Stimulated activated CD8-positive, alpha-beta memory T cell treated with anti-CD3 and anti-CD28 coated beads, Interleukin-4, amount 100 ng/mL, for 48 hours (primary cell): Measurements from ENCODE around the gene SIK3.

Source experiments
- DNase-seq: peaks from one replicate; pipeline ENCODE4 v3.0.0-alpha.2; 2020

SIK3 gene

DNA sequence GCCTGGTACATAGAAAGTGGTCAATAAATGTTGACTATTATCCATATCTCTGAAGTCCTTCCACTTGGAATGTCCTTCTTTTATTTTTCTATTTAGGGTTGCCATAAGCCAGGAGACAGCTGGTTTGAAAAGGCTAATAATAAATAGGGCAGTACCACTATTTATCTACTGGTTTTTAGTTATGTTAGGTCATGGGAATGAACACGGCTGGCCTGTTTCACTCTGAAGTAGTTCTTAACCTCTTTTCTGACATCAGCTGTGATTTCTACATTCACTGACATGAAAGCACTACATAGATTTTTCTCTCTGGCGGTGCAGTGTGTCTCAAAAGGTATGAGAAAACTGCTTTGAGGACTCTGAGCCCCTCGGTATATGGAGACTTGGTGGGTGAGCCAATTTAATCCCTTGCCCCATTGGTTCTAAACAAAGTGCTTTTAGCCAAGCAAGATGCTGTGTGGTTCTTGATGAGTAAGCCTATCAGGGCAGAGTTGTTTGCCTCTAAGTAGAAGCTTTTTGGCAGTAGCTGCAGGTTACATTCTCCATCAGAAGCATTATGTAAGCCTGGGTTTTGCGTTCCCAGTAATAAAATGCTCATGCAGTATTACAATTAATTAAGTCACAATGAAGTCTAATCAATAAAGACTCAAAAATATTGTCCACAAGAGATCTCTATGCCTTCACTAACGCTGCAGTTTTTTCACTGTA is 212.1 kb downstream of the SIK3 start:
- DNase-seq = no peak

DNA sequence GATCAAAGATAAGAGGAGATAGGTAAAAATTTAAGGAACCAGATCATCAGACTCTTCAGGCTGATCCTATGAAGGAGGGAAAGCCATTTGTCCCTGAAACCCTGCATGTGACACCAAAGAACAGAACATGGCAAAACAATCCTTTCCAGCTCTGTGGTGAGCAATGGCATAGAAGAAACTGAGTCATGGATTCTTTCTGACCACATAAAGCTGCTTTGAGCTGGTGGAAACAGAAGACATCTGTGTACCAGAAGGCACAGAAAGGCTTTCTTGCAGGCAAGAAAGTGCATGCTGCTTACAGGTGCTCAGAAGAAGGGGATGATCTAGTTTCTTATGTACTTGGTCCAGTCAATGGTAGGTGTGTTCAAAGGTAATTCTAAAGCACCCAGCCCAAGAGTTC is 215.8 kb downstream of the SIK3 start:
- no peak for DNase-seq

DNA sequence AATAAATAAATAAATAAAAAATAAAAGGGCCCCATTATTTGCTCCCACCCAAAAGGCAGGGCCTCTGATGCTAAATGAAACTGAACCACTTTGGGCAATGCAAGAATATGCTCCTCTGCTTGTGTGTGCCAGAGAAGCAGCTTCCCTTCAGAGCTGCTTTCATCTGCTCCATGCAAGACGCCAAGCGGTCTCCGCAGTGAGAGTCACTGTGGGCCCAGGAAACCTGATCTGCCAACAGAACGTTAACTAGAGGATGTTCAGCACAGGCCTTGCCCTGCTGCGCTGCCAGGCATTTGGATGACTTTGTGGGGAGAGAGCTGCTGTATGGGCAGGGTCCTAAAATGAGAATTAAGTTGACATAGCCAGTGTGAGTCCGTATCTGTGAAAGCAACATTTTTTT is 217.1 kb downstream of the SIK3 start:
- DNase-seq = no peak

DNA sequence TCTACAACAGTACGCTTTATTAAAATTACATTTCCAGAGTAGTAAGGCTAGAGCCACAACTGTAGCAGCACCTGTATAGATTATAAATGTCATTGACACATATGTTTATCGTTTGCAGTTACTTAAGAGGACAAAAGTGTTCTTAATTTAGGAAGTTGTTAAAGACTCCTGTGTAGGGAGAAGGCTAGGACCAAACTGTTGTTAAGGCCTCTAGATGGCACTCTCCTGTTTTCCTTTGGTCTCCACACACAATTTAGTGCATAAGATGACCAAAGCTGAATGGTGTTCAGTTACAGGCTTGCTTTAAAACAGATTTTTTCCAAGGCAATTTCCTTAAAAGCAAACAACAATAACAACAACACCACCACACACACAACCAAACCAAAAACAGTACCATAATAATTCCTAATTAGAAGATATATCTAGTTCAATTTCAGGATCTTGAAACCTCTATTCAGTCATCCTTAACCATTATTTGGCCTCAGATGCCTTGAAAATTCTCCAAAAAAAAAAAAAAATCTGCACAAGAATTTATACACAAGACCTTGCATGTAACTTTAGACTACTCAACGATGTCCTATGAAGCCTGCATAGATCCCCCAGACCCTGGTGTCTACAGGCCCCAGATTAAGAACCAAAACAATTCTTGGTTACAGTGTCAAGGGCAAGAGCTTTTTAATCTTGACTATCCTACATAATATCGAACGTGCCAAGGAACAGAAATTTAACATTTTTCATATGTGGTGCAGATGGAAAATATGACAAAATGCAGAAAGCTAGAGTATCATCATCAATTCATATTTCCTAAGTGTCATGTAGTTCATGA is 218.2 kb downstream of the SIK3 start:
- no peak for DNase-seq

DNA sequence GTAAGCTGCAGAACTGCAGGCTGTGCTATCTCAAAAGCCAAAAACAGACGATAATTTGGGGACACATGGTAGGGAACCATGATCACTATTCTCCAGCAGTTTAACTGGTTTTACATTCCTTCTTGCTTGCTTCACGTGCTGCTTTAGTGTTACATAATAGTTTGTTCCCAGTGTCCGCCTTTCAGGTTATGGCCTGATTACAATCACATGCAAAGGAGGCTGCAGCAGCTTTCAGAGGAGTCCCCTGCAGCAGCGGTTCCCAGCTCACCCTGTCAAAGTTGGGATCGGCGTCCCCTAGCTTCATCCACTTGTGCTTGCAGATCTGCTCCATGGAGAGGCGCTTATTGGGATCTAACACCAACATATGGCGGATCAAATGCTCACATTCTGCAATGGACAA is 221.6 kb downstream of the SIK3 start:
- DNase-seq = no peak

DNA sequence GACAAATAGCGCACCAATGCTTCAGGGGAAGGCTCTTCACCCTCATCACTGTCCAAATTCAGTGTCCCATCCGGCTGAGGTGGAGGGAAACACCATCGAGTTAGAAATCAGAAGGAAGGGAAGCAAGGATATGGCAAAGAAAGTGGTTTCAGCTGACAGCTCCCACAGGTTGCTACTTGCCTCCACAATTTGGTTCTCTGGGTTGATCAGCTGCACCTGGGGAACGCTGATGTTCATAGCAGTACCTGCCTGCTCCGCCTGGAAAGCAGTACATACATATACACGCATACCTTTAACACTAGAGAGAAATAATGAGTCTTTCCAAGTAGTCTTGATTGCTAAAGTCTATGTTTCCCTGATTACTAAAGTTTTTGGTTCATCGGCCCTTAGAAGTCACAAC is 223.0 kb downstream of the SIK3 start:
- DNase-seq = no peak

DNA sequence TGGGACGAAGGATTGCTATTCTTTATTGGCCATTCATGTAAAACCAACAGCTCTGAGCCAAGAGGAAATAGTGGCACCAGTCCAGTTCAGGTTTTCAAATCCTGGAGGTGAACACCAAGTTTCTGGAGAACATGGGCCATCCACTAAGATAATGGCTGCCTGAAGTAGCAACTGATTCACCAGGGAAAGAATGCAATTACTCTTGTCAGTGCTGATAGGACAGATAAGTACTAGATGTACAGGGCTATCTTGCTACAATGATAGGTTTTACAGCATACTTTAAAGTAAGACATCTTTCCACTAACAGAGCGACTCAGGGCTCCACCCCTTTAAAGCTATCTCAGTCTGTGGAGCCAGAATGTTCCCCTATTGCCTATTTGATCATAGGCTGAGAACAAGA is 224.0 kb downstream of the SIK3 start:
- DNase-seq = no peak

DNA sequence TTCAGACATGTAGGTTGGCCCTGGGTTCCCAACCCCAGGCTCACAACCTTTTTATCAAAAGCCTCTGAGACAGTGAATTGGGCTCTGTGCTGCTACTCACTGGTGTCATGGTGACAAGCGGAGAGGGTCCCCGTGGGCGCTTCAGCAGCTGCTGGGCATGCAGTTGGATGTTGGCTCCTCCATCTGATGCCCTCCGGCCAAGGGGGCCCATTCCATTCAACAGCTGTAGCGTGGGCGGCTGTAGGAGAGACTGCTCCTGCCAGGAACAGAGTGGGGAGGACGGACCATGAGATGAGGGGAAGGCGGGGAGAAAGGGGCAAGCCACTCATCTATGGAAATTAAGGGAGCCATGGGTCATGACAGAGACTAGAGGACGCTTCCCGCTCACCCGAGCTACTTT is 224.8 kb downstream of the SIK3 start:
- DNase-seq = no peak

DNA sequence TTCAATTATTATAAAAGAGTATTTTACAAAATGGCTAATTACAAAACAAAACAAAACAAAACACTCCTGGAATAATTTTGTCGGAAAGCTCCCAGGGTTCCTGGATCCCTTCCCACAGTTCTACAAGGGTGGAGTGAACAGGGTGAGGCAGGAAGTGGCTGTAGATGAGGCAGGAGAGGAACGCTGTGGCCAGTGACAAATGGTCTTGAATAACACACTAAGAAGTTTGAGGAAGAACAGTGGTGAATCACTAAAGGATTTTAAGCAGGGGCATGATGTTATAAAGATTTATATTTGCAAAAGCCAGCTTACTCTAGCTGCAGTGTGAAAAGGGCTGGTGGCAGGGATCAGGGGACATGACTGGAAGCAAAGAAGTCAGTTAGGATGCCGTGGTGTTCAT is 227.0 kb downstream of the SIK3 start:
- DNase-seq = no peak

DNA sequence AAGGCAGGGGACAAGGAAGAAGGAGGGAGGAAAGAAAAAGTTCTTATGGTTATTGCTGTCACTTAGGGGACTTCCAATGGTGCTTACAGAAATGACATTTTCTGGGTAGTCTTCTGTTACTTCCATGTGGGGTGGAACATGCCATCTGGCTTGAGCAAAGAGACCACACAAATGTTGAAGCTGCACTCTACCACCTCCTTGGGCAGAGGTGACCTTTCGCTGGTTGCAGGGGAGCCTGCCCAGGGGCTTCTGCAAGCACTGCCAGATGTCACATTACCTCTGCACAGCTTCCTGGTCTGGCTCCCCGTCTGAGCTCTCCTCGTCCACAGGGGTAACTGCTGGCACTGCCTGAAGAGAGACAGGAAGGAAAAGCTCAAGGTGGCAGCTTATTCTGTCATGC is 228.2 kb downstream of the SIK3 start:
- DNase-seq = no peak

DNA sequence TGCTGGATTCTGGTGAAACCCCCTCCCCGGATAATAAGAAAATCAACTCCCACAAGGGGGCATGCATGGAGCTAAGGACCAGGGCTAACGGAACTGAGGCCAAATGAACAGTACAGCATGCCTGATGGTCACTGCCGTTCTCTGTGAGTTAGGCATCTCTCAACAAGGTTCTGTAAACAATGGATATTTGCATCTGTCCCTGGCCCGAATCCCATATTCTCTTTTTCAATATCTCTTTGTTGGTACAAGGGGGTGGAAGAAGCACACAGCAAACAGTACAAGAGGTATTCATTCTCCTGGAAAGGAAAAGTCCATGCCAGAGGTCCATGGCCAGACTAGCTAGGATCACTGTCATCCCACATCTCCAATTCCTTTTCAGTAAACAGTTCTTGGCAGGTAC is 228.6 kb downstream of the SIK3 start:
- no peak for DNase-seq

DNA sequence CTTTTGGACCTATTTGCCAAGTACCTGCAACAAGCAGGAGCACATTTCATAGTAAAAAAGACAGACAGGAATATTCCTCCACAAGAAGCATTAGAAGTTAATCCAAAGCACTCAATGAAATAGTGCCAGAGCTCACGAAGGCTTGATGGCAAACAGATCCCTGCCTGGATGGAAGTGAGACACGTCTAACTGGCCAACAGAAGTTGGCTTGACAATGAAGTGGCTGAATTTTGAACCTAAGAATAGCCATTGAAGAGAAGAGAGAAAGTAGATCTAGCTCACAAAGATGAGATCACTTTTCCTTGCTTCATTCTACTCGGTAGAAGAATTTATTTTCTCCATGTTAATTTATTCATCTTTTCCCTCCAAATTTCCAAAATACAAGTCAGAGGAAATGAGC is 230.2 kb downstream of the SIK3 start:
- no peak for DNase-seq

DNA sequence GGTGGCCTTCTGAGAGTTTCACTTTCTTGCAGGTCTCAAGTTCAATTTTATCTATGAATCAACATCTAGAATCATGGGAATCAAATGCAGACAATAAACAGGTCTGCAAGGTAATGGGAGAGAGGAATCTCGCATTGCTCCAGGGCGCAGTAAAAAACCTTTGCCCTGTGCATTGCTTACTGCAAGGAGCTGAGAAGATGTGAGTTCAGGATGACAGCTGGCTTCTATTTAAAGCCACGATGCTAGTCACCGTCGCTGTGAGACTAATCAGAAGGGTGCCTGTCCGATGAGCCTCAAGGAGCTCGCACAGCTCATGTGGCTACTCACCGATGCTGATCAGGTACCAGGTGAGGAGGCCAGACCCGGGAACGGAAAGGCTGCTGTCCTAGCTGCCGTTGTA is 230.6 kb downstream of the SIK3 start:
- no peak for DNase-seq

DNA sequence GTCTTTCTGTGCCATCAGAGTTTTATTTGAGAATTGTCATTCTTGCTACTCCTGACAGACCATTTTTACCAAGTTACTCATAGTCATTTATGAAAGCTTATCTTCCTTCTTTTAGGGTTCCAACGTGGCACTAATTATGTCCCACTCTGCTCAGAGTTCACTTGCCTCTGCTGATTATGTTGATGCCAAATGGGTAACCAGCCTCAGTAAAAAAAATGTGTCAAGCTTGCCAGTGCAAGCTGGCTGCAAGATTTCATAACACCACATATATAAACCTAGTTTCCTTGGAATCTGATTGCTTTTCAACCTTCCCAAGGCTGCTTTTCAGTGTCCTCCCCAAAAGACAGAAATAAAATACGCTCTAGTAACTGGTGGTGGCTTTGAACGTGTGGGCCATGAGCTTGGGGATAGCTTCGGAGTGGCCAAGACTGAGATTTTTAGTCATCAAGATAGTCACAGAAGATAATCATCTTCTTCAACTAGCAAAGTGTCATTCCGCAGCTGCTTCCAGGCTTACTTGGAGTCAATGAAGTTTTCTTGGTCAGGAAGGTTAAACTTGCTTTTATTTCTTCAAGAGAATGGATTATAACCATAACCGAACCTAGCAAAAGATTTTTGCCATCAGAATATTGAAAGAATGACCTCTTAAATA is 231.3 kb downstream of the SIK3 start:
- no peak for DNase-seq

DNA sequence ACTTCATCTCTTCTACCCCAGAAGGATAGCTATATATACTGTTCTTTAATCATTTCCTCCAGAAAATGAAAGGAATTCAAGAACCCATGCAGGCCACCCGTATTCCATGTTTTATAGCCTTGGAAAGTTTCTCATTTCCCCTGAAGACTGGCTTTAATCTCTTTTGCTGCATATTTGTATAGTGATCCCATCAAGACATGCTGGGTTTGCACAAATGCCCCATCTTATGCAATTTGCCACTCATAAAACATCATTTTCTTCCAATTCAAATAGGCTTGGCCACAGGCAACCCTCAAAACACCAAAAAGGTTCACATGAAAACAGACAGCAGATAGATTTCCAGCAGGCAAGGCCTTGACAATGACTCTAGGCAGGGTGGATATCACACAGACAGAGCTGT is 232.5 kb downstream of the SIK3 start:
- DNase-seq = no peak

DNA sequence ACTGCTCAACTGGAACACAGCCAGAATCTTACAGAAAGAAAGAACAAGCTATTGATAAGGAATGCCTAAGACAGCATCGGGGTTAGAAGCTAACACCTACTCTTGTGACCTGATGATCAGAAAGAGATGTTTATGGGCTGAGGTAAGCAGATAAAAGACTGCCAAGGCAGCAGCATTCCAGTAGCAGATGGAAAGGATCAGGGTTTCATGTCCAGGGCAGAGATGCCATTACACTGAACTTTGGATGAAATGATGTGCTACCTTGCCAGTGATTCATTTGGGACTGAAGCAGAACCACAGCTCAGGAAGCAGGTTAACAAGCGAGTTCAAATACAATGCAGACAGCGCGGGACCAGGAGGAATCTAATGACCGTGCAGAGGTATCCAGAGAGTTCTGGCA is 233.7 kb downstream of the SIK3 start:
- no peak for DNase-seq

DNA sequence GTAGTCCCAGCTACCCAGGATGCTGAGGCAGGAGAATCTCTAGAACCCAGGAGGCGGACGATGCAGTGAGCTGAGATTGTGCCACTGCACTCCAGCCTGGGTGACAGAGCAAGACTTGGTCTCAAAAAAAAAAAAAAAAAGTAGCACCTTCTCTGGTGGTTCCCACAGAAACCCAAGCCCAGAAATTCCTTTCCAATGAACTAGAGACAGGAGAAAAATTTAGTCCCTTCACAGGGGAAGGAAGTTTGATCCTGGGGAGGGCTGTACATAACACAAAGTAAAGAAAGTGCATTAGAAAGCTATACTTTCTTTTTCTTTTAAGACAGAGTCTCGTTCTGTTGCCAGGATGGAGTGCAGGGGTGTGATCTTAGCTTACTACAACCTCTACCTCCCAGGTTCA is 235.3 kb downstream of the SIK3 start:
- no peak for DNase-seq

DNA sequence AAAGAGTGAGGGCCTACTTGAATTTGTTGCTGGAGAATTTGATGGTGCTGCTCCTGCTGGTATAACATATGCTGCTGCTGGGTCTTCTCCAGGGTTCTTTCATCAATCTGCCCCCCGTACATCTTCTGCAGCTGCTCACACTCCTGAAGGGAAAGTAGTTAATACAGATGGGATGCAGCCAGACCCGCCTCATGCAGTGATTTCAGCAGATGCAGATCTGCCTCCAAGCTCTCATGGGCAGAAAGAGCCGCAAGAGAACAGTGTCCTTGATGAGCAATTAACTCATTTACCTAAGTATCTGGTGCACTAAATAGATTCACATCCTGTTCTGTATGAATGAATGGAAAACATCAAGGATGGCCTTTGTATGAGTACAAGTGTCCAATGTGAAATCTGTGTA is 236.0 kb downstream of the SIK3 start:
- DNase-seq = no peak

DNA sequence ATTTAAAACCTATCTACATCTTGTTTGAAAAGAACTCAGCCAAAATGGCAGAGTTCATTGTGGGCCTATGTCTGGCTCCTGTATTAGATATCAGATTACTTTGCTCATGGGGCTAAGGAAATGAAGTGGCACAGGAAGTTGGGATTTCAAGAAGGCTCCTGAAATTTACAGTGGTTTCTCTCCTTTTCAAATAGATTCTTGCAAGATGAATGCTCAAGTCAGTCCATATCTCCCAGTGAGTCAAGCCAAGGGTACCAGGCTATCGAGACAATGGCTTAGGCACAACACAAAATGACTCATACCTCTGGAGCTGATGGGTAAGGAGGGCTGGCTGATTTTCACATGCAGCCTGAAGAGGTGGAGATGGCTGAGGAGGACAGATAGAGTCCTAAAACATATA is 236.7 kb downstream of the SIK3 start:
- DNase-seq = no peak

DNA sequence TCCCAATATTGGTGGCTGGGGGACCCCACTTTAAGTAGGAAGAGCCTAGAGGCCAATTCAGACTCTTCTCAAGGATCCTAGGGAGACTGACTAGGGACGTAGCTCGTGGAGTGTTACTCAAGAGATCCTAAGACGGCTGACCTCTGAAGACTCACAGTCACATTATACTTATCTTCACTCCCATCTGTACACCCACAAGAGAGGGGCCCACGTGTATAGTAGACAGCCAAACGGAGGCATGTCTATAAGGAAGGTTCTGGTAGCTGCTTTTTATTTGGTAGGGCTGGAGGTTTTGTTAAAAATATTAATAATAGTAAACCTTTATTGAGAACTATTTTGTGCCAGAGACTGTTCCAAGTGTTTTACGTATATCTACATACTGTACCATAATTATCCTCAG is 237.9 kb downstream of the SIK3 start:
- no peak for DNase-seq

DNA sequence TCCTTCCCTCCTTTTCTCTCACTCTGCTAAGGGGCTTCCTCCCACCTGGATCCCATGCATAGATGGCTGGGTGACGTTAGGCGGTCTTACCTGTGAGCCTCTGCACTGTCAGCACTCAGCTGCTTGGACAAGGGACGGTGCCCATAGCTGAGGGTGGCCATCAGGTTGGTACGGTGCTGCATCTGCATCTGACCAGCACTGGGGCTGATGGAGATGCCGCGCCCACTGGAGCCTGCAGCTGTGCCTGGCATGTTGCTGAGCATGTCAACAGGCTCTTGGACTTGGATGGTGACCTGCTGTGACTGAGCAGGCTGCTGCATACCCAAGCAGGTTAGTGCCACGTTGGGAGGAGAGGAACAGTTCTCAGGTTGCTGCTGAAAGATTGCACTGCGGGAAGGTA is 239.1 kb downstream of the SIK3 start:
- no peak for DNase-seq

DNA sequence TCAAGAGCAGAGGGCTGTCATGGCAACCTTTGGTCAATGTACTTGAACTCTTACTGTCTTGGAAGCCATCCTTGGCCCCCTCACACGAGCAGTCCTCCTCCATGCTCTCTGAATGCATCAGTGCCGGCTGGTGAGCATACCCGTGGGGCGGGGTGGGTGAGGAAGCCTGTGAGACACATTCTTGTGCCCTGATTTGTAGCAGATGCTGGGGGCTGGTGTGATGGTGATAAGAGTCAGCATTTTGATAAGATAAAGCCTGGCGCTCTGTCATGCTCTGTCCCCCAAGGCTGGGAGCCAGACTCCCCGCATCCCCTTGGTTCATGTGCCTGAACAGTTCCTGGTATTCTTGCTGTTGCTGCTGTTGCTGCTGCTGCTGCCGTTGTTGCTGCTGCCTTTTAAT is 240.3 kb downstream of the SIK3 start:
- no peak for DNase-seq

DNA sequence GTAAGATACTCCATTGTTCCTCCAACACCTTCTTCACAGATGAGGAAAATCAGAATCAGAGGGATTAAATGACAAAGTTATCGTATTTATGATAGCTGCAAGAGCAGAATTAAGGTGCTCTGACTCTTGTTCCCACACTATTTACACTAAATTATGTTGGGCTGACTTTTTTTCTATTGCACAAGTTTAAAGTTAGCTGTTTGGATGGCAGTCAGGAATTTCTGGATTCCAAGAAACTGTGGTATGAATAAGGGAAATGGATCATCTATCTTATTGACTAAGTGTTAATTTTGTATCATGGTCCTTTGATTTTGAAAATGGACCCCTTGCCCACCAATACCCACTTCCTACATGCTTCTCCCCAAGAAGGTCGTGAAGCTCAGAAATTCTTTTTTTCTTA is 240.9 kb downstream of the SIK3 start:
- no peak for DNase-seq

DNA sequence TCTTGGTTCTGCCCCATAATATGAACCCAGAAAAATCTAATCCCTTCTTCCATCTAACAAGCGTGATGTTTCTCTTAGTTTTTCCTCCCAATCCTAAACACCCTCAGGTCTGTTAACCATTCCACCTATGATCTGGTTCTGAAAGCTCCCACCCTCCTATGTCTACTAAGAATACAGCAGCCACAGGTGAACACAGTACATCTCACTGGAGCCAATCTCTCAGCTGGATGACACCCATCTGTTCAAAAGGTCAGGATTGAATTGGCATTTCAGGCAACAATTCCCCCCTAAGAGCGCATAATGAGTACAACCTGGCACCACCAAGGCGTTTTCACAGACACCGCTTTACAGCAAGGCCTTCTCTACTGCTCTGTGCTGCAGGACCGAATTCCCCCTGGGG is 241.8 kb downstream of the SIK3 start:
- no peak for DNase-seq
